HG02763 (cell line): ENCODE data around the gene KIAA1958.
A peak's percentile ranks its signal among the peaks of the same experiment; 100 is the strongest.
"Not testable (repeated sequence)": the region's sequence is repeated elsewhere in the genome, so short reads cannot be mapped to it uniquely, and the experiment has no call there.

Experiments used
- ATAC-seq: cut with Tn5 transposase; IDR thresholded peaks from one replicate; pipeline ENCODE4 v1.9.1; 2021; ENCODE audit warnings: mild to moderate bottlenecking, moderate library complexity; ENCODE audit not compliant: unreplicated experiment

The KIAA1958 gene

GRCh38 chr9:112582371-112583262 is 96.0 kb downstream of the KIAA1958 start:
- ATAC-seq: no peak

GRCh38 chr9:112586599-112587155 is 100.0 kb downstream of the KIAA1958 start:
- no peak for ATAC-seq

GRCh38 chr9:112591875-112592274 is 105.2 kb downstream of the KIAA1958 start:
- not testable (repeated sequence) for ATAC-seq

GRCh38 chr9:112599732-112600131 is 113.1 kb downstream of the KIAA1958 start:
- ATAC-seq: no peak

- ATAC-seq: no peak
These were observed 115.0 kb downstream of the KIAA1958 start for GRCh38 chr9:112601636-112602035.

- ATAC-seq: no peak
These were observed 118.2 kb downstream of the KIAA1958 start for GRCh38 chr9:112604790-112605189.

- peak; percentile 87 for ATAC-seq
These were observed 118.9 kb downstream of the KIAA1958 start for GRCh38 chr9:112605518-112605917.

GRCh38 chr9:112605963-112606699 is 119.5 kb downstream of the KIAA1958 start:
- no peak for ATAC-seq

- no peak for ATAC-seq
These were observed 122.2 kb downstream of the KIAA1958 start for GRCh38 chr9:112608851-112609250.

- no peak for ATAC-seq
These were observed 129.1 kb downstream of the KIAA1958 start for GRCh38 chr9:112615584-112616266.

GRCh38 chr9:112617371-112617770 is 130.7 kb downstream of the KIAA1958 start:
- no peak for ATAC-seq

GRCh38 chr9:112618385-112619009 is 131.9 kb downstream of the KIAA1958 start:
- no peak for ATAC-seq

GRCh38 chr9:112620388-112620787 is 133.8 kb downstream of the KIAA1958 start:
- no peak for ATAC-seq

- no peak for ATAC-seq
These were observed 134.5 kb downstream of the KIAA1958 start for GRCh38 chr9:112621018-112621655.

- no peak for ATAC-seq
These were observed 136.6 kb downstream of the KIAA1958 start for GRCh38 chr9:112623198-112623597.

GRCh38 chr9:112624711-112625707 is 138.4 kb downstream of the KIAA1958 start:
- ATAC-seq: no peak

GRCh38 chr9:112629671-112630485 is 143.3 kb downstream of the KIAA1958 start:
- no peak for ATAC-seq
